Stimulated activated CD8-positive, alpha-beta memory T cell treated with anti-CD3 and anti-CD28 coated beads, Interleukin-7, amount 100 ng/mL, for 1 hour (primary cell): ENCODE data around the gene RASGEF1C.

ENCODE experiments used
- DNase-seq, 2 donors: peaks; one replicate each; pipeline ENCODE4 v3.0.0-alpha.2; 2020; ENCODE audit warnings: low read depth in 2 of 2

Gene RASGEF1C

DNA sequence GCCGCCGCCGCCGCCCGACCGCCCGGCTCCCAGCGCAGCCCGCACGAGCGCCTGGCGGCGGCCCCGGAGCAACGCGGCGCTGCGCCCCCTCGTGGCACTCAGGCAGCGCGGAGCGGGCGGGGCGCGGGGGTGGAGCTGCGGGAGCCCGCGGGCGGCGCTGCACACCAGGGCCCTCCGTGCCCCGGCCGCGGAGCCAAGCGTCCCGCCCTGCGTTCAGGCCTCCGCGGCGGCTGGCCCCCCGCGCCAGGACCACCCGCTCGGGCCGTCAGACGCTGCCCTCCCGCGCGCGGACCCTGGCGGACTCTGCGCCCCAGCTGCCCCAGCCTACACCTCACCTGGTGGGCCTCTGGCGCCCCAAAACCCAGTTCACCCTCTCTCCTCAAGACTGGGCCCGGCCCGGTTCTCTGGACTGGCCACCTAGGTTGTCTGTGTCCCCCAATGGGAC, at the start of gene RASGEF1C:
Gene RASGEF1C, minus strand, starts transcription at position 75 of the 445 bp plus-strand sequence. CDS start 71,159 bp downstream, outside the sequence.
- peak in 1 of 2 donors; percentile 33 for DNase-seq

DNA sequence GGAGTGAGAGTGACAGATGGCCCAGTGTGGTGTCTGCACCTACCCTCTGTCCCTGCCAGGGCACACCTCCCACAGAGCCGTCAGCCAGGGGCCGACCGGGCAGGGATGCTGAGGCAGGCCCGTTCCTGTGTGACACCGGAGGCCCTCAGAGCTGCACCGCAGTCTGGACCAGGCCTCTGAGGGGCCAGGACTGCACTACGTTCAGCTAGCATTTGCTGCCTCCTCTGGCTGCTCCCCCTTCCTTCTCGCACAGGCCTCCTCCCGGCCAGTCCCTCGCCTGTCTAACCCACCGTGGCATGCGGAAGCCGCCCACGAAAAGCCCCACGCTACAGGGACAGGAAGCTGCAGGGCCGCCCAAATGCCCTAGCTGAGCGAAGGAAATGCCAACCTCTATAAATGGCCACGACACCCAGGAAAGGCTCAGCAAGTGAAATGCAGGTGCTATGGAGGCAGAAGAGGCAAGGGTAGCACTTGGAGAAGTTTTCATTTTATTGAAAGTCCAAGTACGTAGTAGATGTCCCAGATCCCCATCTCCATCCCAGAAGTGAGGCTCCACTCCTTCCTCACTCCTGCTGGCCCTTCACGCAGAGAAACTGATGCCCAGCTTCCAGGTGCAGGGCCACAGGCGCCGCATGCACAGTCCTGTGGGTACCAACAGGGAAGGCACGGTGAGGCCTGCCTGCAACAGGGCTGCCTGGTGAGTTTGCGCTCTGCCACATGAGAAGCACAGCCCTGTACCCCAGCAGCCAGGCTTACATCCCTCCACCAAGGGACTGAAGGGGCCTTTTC, 44.2 kb upstream of the RASGEF1C start:
- no peak for DNase-seq

DNA sequence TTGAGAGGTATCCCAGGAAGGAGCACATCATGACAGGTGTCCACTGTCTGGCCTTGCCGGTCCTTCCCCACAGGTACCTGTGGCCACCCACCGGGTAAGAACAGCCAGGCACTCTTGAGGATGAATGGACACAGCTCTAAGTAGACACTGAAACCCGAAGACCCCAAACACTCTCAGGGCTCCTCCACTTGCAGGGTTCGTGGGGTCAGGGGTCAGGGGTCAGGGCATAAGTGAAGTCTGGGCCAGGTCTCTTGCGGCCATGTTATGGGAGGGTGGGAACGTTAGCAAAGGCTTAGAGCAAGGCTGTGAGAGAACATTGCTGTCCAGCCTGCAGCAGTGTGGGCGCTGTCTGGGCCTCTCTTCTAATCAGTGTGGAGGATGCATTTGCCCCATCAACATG, 42.9 kb upstream of the RASGEF1C start:
- no peak for DNase-seq

DNA sequence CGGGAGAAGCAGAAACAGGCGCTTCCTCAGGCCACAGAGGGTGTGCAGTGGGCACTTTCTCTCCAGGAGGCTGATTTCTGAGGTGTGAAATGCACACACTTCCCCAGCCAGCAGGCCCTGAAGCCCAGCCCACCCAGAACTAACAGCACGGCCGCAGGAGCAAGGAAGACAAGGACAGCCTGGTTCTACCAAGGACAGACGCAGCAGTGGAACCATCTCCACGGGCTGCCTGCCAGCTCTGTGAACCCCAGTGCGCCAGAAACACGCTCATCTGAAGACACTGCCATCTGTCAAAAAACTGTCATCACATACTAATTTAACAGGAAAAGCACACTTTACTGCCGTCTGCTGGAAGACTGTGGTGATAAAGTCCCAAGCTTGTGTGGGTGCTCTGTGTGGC, 42.1 kb upstream of the RASGEF1C start:
- DNase-seq = no peak

DNA sequence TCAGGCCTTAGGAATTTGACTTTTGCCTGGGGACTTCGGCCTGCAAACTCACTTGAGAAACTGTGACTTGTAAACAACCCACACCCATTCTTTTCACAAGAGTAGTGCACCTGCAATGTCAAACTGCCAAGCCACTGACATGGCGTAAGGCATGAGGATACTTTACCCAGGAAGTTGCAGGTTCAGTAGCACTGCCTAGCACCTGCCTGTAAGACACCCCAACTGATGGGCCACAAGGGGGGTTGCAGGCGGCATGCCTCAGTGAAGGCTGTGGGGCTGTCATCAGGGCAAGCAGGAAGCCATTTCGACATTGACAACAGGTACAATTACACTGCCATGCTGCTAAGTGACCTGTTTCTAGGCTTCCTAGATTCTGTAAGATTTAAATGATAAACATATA, 41.3 kb upstream of the RASGEF1C start:
- DNase-seq = no peak

DNA sequence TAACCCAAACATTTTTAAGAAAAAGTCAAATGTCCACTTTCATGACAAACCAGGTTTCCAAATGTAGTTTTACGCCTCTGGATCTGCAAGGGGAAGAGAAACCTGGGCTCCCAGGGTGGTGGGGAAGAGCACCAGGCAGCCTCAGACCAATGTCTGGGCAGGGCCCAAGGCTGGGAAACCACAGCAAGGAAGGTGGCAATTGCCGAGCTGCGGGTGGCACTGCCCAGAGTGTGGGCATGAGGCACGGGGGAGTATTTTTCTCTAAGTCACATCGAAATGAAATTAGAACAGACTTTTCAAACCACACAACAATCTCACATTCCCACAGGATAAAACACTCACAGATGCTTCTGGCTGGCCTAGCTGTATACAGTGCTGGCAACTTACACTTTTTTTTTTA, 32.6 kb upstream of the RASGEF1C start:
- no peak for DNase-seq

DNA sequence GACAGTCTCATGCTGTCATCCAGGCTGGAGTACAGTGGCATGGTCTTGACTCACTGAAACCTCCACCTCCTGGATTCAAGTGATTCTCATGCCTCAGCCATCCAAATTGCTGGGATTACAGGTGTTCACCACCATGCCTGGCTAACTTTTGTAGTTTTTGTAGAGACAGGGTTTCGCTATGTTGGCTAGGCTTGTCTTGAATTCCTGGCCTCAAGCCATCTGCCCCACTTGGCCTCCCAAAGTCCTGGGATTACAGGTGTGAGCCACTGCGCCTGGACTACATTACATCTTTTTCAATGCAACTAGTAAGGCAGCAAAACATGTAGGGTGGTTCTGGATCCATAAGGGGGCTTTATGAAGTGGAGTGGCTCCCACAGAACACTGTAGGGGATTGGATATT, 29.6 kb upstream of the RASGEF1C start:
- DNase-seq = no peak

DNA sequence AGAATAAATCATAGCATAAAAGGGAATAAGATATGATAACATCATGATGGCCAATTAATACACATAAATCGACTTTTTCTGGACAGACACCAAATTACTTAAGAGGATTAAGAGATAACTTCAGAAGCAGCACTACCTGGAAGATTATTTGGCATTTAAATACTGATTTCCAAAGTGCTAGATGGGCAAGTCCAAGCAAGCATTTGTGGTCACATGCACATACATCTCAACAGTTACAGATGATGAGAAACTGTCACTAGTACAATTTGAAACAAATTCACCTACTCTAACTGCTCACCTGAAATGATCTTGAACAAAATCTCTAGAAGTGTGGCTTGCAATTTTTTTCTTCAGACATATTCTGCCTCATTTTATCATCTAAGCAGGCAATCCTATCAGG, 26.8 kb upstream of the RASGEF1C start:
- DNase-seq = no peak

DNA sequence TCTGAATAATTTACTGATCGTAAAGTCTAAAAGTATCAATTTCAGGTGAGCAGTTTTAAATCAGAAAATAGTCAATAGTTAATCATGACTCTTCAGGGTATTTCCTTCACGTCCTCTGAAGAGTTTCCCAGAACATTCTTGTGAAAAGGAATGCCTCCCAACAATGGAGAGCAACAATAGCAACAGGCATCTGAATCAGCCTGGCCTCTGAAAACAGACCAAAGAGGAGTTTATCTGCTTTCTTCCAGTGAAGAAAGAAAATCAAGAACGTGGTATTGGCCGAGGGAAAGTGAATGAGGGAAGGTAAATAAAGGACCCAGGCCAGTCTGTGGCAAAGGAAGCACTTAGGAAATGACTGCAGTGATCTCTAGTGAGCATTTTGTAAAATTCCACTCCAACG, 26.1 kb upstream of the RASGEF1C start:
- no peak for DNase-seq

DNA sequence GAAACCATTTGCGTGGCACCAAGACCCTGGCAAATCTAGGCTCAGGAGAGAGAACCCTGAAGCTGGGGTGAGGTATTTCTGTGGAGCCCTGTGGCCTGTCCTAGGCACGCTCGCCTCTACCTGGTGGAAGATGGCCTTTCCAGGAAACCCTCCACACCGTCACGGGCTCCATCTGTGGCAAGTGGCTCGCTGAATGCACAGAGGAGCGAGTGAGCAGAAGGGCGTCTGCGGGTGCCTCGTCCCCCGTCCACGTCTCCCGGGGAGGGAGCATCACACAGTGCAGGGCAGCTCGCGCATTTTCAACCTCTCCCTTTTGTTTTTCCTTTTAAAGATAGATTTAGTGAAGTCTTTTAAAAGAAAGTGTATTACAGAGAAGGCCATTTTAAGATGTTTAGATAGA, 25.3 kb upstream of the RASGEF1C start:
- no peak for DNase-seq

DNA sequence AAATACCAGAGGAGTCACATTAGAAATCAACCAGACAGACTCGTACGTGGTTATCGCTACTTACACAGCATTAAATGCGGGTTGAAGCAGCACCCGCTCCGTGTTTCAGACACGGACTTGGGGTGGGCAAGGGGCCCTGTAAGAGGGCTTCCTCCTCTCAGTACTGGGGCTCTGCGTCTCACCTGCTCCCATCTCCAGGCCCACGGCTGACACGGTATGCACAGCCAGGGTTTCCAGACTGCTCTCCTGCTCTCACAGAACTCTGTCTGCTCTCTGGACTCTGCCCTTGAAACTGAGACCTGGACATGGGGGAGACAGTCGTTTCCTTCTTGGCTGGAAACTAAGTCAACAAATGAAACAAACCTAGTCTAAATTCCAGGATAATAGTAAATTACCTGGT, 24.7 kb upstream of the RASGEF1C start:
- DNase-seq = no peak

DNA sequence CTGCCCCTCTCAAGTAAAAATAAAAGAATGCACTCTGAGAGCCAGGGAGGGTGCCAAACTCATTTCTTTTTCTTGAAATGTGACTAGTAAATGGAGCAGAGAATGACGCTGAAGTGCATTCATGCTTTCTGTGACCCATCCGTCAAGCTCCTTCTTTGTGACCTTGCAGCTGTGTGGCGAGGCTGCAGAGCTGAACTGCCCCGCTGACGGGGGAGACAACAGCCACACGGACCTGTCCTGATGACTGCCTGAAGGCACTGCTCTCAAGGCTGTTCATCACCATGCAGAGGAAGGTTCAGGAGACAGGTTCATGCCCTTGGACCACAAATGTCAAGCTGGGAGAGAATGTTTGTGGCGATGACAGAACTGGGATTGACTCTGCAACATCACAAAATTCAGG, 21.0 kb upstream of the RASGEF1C start:
- DNase-seq = no peak

DNA sequence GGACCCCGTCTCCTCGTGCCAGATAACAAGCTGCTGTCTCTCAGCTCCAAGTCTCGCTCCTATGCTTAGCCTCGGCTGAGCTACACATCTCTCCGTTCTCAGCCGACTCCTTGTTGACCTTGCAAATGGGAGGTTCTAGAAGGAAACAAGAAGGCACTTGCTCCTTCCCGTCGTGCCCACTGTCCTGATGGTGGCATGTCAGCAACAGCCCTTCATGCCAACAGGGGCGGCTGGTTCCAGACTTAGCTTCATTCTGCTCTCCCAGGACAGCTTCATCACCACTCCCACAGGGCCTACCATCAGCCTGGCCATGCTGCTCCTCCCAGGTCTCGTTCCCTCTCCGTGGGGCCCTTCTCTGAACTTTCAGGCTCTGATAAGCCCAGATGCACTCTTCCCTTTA, 13.0 kb upstream of the RASGEF1C start:
- DNase-seq = no peak

DNA sequence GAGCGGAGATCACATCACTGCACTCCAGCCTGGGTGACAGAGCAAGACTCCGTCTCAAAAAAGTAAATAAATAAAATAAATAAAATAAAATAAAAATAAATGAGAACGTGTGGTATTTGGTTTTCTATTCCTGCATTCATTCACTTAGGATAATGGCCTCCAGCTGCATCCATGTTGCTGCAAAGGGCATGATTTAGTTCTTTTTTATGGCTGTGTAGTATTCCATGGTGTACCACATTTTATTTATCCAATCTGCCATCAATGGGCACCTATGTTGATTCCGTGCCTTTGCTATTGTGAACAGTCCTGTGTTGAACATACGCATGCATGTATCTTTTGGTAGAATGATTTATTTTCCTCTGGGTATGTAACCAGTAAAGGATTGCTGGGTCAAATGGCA, 8.8 kb upstream of the RASGEF1C start:
- DNase-seq = no peak

DNA sequence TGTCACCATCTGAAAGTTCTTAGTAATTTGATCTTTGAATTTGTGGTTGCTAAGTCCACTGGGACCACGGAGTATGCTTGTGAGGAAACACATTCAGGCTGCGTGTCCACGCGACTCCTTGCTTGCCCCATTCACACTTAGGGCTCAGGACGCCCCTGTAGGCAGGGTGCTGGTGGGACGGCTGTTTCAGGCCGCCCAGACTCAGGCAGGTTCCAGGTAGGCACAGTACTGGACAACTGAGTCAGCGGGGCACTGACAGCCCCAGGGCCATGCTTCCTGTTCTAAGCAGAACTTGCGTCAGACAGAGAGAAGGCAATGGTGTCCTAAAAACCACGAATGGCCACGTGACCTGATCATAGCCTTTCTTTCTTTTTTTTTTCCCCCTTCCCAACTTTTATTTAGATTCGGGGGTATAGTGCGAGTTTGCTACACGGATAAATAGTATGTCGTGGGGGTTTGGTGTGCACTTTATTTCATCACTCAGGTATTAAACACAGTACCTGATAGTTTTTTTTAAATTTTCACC, 7.7 kb upstream of the RASGEF1C start:
- no peak for DNase-seq

DNA sequence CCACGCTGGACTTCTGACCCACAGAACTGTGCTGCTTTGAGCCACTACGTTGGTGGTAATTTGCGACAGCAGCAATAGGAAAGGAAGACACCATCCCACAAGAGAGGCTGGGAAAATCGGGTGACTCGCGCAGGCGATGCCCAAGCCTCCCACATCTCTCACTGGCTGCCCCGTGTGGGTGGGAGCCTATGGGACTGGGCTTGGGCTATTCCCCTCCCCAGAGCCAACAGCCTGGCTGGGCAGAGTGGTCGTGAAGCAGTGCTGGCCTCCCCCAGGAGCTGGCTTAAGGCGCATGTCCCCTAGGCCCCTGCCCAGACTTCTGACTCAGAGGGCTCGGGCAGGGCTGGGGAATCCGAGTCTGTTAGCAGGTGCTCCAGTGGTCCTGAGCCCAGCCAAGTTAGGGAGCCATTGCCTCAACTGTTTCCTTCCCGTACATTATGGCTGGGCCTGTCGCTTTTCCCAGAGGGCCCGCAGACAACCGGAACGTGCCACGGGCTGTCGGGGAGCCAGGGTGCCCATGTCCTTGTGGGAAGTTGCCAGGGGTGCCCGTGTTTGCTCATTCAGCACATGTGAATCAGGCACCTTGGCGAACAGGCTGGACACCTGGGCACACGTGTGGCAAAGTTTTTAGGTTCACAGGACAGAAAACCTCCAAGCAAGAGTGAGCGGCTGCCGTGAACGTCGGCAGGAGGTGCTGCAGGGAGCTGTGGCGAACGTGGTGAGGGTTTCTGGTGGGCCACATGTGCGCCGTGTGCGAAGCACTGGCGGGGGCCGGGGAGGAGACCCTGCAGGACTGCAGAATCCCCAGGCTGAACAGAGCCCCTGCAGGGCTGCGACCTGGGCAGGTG, 7.0 kb upstream of the RASGEF1C start:
- no peak for DNase-seq

DNA sequence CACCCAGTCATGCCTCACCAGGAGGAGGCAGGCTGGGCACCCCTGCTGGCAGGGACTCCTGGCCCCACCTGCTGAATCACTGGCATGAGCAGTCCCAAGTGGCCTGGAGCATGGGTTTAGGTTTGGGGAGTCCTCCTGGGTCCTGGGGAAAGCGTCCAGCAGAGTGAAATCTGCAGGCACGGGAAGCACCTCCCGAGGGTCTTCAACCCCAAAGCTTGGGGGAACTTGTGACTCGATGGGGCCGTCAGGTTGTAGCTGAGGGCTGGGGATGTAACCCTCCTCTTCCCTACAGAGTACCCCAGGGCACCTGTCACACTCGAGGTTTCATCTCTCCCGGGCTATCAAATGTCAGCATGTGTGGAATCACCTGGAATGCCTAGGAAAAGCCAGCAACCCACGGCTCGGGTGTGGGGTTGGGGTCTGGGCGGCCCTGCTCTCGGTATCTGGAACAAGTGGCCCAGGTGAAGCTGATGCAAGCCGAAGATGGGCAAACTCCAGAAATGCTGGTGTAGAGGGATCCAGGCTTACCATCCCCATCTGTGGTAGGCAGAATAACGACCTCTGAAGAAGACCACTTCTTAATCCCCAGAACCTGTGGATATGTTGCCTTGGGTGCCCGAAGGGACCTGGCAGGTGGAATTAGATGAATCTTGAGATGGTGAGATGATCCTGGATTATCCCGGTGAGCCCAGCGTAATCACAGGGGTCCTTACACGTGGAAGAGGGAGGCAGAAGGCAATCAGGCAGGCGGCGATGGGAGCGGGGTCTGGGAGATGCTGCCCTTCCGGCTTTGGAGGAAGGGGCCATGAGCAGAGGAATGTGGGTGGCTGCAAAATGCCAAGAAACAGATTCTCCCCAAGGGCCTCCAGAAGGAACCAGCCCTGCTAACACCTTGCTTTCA, 6.1 kb upstream of the RASGEF1C start:
- no peak for DNase-seq

DNA sequence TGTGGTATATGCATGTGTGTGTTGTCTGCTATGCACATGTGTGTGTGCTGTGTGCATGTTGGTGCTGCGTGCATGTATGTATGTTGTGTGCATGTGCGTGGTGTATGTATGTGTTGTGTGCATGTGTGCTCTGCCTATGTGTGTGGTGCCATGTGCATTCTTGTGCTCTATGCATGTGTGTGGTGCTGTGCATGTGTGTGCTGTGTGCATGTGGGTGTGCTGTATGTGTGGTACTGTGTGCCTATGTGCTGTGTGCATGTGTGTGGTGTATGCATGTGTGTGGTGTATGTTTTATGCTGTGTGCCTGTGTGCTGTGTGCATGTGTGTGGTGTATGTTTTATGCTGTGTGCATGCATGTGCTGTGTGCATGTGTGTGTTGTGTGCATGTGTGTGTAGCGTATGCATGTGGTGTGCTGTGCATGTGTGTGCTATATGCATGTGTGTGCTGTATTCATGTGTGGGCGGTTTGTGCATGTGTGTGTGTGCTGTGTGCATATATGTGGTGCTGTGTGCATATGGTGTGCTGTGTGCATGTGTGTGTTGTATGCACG, 4.7 kb upstream of the RASGEF1C start:
- DNase-seq = no peak

DNA sequence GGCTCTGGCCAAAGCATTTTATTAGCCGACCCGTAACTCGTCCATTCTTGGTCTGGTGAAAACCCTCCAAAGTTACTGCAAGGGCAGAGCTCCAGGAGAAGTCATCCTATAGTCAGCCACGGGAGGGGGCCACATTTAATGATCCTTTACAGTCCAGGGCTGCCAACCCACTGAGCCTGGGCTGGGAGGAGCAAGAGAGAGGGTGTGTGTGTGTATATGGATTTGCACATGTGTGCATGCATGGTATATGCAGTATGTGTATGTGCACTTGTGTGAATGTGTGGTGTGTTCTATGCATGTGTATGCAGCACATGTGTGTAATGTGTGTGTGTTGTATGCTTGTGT, 4.2 kb upstream of the RASGEF1C start:
- no peak for DNase-seq

DNA sequence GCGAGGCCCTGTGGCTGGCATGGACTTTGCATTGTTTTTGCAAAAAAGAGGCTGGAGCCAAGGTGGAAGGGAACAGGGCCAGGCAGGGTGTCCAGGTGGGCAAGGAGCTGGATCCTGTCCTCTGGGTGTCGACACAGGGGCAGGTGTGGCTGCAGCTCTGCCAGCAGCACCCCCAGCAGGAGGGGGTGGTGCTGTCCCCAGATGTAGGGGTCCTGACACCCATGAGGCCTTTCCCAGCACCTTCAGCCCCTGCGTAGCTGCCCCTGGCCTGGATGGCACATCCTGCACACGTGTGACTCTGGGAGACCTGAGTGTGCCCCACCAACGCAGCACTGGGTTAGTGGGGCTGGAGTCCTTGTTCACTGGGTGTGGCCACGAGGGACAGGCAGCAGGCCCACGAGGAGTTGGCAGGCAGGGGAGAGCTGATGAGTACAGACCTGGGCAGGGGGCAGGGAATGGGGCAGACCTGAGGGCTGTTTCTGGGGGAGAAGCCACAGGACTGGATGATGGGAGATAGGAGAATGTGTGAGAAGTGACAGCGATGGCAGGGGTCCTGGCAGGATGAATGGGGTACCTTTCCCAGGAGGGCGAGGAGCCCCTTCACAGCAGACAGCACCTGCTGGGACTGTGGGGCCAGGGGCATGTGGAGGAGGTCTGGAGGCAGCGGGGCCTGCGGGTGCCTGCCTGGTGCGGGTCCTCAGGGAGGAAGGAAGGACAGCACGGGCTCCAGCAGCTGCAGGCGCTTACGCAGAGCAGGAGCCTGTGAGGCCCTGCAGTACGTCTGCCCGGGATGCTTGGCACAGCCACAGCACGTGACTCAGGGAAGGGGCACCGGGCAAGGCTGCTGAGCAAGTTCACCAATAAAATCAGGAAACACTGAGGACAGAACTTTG, 3.6 kb upstream of the RASGEF1C start:
- no peak for DNase-seq

DNA sequence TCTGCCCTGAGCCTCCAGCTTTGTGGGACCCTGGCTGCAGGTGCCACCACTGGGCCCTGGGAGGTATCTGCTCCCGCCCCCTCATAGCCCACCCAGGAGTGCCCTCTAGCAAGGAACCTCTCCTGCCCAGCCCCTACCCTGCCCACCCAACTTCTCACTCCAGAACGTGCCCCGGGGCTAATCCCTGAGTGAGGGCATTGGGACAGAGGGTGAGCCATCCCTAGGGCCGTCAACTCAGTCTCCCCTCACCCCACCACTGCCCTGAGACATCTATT, 2.7 kb upstream of the RASGEF1C start:
- DNase-seq = no peak
